ENCODE results near the gene SLIT3.

GRCh38 chr5:168819004-168819621 lies 481.8 kb downstream of the SLIT3 start:
- TF ChIP-seq ZNF311 (tag by site-specific recombination; IDR thresholded peaks at IDR 0.05; ENCODE audit: borderline replicate concordance) = no peak
- no peak for TF ChIP-seq IKZF3 (tag by site-specific recombination; IDR thresholded peaks at IDR 0.05)
- no peak for TF ChIP-seq CTCF (tag by site-specific recombination; IDR thresholded peaks at IDR 0.05)
- no peak for TF ChIP-seq ZNF16 (tag by site-specific recombination; IDR thresholded peaks at IDR 0.05; ENCODE audit: low read depth)
- no peak for TF ChIP-seq ZNF843 (tag by site-specific recombination; IDR thresholded peaks at IDR 0.05)
- TF ChIP-seq TCF7L2 (IDR thresholded peaks at IDR 0.05; ENCODE audit: borderline replicate concordance, low read depth, low read length) = no peak
- no peak for TF ChIP-seq ZNF202 (tag by site-specific recombination; IDR thresholded peaks at IDR 0.05; ENCODE audit: borderline replicate concordance)
- no peak for TF ChIP-seq ZNF837 (tag by site-specific recombination; IDR thresholded peaks at IDR 0.05)
- TF ChIP-seq ZNF121 (tag by site-specific recombination; IDR thresholded peaks at IDR 0.05) = no peak
- TF ChIP-seq ZNF292 (tag by site-specific recombination; IDR thresholded peaks at IDR 0.05; ENCODE audit: borderline replicate concordance, low read depth) = no peak
